ENCODE measurements around the gene COG4. TPM values are rescaled to one million over a fixed set of nuclear protein-coding genes. Genes with fewer than 3 reads are reported as not detected.
A peak's percentile ranks its signal among the peaks of the same experiment; 100 is the strongest.

Gene COG4
- total and polyA plus RNA-seq, 4 experiments from 2014 or later = 37.0 to 70.4 (median 67.7) TPM

- intact Hi-C loops (cut with micrococcal nuclease) = no loop called here
- CTCF ChIA-PET (ENCODE audit: partially characterized antibody) = no interaction called here
Observed at GRCh38 chr16:70568601-70569237, 45.4 kb upstream of the COG4 start.

GRCh38 chr16:70565053-70565452 is 41.7 kb upstream of the COG4 start:
- no peak overlapping the region for H3K27ac ChIP-seq (ENCODE audit: low read depth, low read length)
- ChIA-PET POLR2A (ENCODE audit: partially characterized antibody) (interaction anchor here (1.3 to 1.4 kb wide), 2 partner anchors 11 to 184 kb away, joined by 3 to 4 read pairs; no protein-coding TSS in a partner anchor), CTCF (ENCODE audit: partially characterized antibody) (interaction anchor here (1.0 kb wide), 1 partner anchor 41 kb away, joined by 3 read pairs; no protein-coding TSS in a partner anchor)
- intact Hi-C loops (cut with micrococcal nuclease) = no loop called here
- H3K4me1 Mint-ChIP-seq = peaks cover 0 to 3% (median 0%) of the 10 kb centered on the region in 4 donors
- no peak overlapping the region for H3K4me3 ChIP-seq (ENCODE audit: low read length in 2 of 2)
- H3K4me3 Mint-ChIP-seq = no peak overlapping the region
- H3K27me3 Mint-ChIP-seq = no peaks in the 10 kb centered on the region
- peaks cover 96% of the 10 kb centered on the region for H3K36me3 ChIP-seq (ENCODE audit: insufficient read depth, low read length)
- H3K9me3 ChIP-seq (ENCODE audit: control insufficient read depth in 1 of 2, low read length in 2 of 2) = no peaks in the 10 kb centered on the region
- H3K27ac Mint-ChIP-seq = peak overlapping the region in 1 of 7 donors; percentile 15
- H3K9me3 Mint-ChIP-seq = no peaks in the 10 kb centered on the region
- no peak for DNase-seq
- no peaks in the 10 kb centered on the region for H3K27me3 ChIP-seq (ENCODE audit: insufficient read depth, low read length)
- peaks cover 65 to 92% of the 10 kb centered on the region in 2 donors for H3K36me3 Mint-ChIP-seq
- H3K4me1 ChIP-seq (ENCODE audit: insufficient read depth, low read length) = no peaks in the 10 kb centered on the region

More at GRCh38 chr16:70568601-70569237, 45.4 kb upstream of the COG4 start:
- Mint-ChIP-seq H3K4me3 (no peak overlapping the region), H3K9me3 (no peaks in the 10 kb centered on the region), H3K27ac (peak overlapping the region in 2 of 7 donors; percentile 27 to 57), H3K27me3 (no peaks in the 10 kb centered on the region), H3K36me3 (peaks cover 64 to 92% of the 10 kb centered on the region in 2 donors), H3K4me1 (peaks cover 4 to 9% (median 7%) of the 10 kb centered on the region in 4 donors)
- H3K9me3 ChIP-seq (ENCODE audit: control insufficient read depth in 1 of 2, low read length in 2 of 2) = no peaks in the 10 kb centered on the region
- no peak overlapping the region for H3K4me3 ChIP-seq (ENCODE audit: low read length in 2 of 2)
- H3K27me3 ChIP-seq (ENCODE audit: insufficient read depth, low read length) = no peaks in the 10 kb centered on the region
- H3K4me1 ChIP-seq (ENCODE audit: insufficient read depth, low read length) = no peaks in the 10 kb centered on the region
- no peak for DNase-seq
- POLR2A ChIA-PET (ENCODE audit: partially characterized antibody) = no interaction called here
- no peak overlapping the region for H3K27ac ChIP-seq (ENCODE audit: low read depth, low read length)
- H3K36me3 ChIP-seq (ENCODE audit: insufficient read depth, low read length) = peaks cover 95% of the 10 kb centered on the region

GRCh38 chr16:70563636-70564035 is 40.3 kb upstream of the COG4 start:
- Mint-ChIP-seq H3K36me3 (peaks cover 62 to 86% of the 10 kb centered on the region in 2 donors), H3K9me3 (no peaks in the 10 kb centered on the region), H3K4me3 (no peak overlapping the region), H3K4me1 (peaks cover 0 to 3% (median 0%) of the 10 kb centered on the region in 4 donors), H3K27me3 (no peaks in the 10 kb centered on the region), H3K27ac (peak overlapping the region in 1 of 7 donors; percentile 30)
- intact Hi-C loops (cut with micrococcal nuclease) = no loop called here
- no peaks in the 10 kb centered on the region for H3K9me3 ChIP-seq (ENCODE audit: control insufficient read depth in 1 of 2, low read length in 2 of 2)
- H3K4me1 ChIP-seq (ENCODE audit: insufficient read depth, low read length) = no peaks in the 10 kb centered on the region
- H3K4me3 ChIP-seq (ENCODE audit: low read length in 2 of 2) = no peak overlapping the region
- ChIA-PET POLR2A (ENCODE audit: partially characterized antibody) (no interaction called here), CTCF (ENCODE audit: partially characterized antibody) (no interaction called here)
- DNase-seq = no peak
- H3K36me3 ChIP-seq (ENCODE audit: insufficient read depth, low read length) = peaks cover 89% of the 10 kb centered on the region
- no peaks in the 10 kb centered on the region for H3K27me3 ChIP-seq (ENCODE audit: insufficient read depth, low read length)
- no peak overlapping the region for H3K27ac ChIP-seq (ENCODE audit: low read depth, low read length)

GRCh38 chr16:70561623-70562022 is 38.3 kb upstream of the COG4 start:
- Histone ChIP-seq H3K9me3 (ENCODE audit: control insufficient read depth in 1 of 2, low read length in 2 of 2) (no peaks in the 10 kb centered on the region), H3K4me3 (ENCODE audit: low read length in 2 of 2) (no peak overlapping the region), H3K27ac (ENCODE audit: low read depth, low read length) (no peak overlapping the region), H3K27me3 (ENCODE audit: insufficient read depth, low read length) (no peaks in the 10 kb centered on the region), H3K36me3 (ENCODE audit: insufficient read depth, low read length) (peaks cover 89% of the 10 kb centered on the region), H3K4me1 (ENCODE audit: insufficient read depth, low read length) (no peaks in the 10 kb centered on the region)
- DNase-seq = no peak
- Mint-ChIP-seq H3K4me1 (peaks cover 0 to 3% (median 1%) of the 10 kb centered on the region in 4 donors), H3K27me3 (no peaks in the 10 kb centered on the region), H3K4me3 (no peak overlapping the region), H3K9me3 (no peaks in the 10 kb centered on the region), H3K36me3 (peaks cover 63 to 87% of the 10 kb centered on the region in 2 donors), H3K27ac (peak overlapping the region in 1 of 7 donors; percentile 61)
- intact Hi-C loops (cut with micrococcal nuclease) = no loop called here
- CTCF ChIA-PET (ENCODE audit: partially characterized antibody) = interaction anchor here (1.7 kb wide), 1 partner anchor 10 kb away, joined by 5 read pairs; no protein-coding TSS in a partner anchor
- POLR2A ChIA-PET (ENCODE audit: partially characterized antibody) = interaction anchor here (1.0 to 1.1 kb wide), 2 partner anchors 15 to 37 kb away, joined by 3 read pairs; no protein-coding TSS in a partner anchor

GRCh38 chr16:70556063-70556462 is 32.7 kb upstream of the COG4 start:
- peak overlapping the region in 4 of 7 donors; percentile 27 to 65 (median 38) for H3K27ac Mint-ChIP-seq
- H3K27me3 ChIP-seq (ENCODE audit: insufficient read depth, low read length) = no peaks in the 10 kb centered on the region
- no peak overlapping the region for H3K4me3 ChIP-seq (ENCODE audit: low read length in 2 of 2)
- H3K4me3 Mint-ChIP-seq = no peak overlapping the region
- peaks cover 75% of the 10 kb centered on the region for H3K36me3 ChIP-seq (ENCODE audit: insufficient read depth, low read length)
- H3K9me3 ChIP-seq (ENCODE audit: control insufficient read depth in 1 of 2, low read length in 2 of 2) = no peaks in the 10 kb centered on the region
- H3K27me3 Mint-ChIP-seq = no peaks in the 10 kb centered on the region
- H3K9me3 Mint-ChIP-seq = no peaks in the 10 kb centered on the region
- POLR2A ChIA-PET (ENCODE audit: partially characterized antibody) = no interaction called here
- H3K4me1 Mint-ChIP-seq = peaks cover 0 to 11% (median 6%) of the 10 kb centered on the region in 4 donors
- DNase-seq = no peak
- H3K4me1 ChIP-seq (ENCODE audit: insufficient read depth, low read length) = no peaks in the 10 kb centered on the region
- H3K36me3 Mint-ChIP-seq = peaks cover 56 to 87% of the 10 kb centered on the region in 2 donors
- no peak overlapping the region for H3K27ac ChIP-seq (ENCODE audit: low read depth, low read length)
- CTCF ChIA-PET (ENCODE audit: partially characterized antibody) = no interaction called here
- intact Hi-C loops (cut with micrococcal nuclease) = no loop called here

GRCh38 chr16:70553645-70554044 is 30.3 kb upstream of the COG4 start:
- Mint-ChIP-seq H3K27me3 (no peaks in the 10 kb centered on the region), H3K9me3 (no peaks in the 10 kb centered on the region), H3K4me1 (peaks cover 4 to 19% (median 13%) of the 10 kb centered on the region in 4 donors), H3K4me3 (no peak overlapping the region), H3K27ac (peak overlapping the region in 2 of 7 donors; percentile 42 to 44), H3K36me3 (peaks cover 63 to 90% of the 10 kb centered on the region in 2 donors)
- intact Hi-C loops (cut with micrococcal nuclease) = no loop called here
- Histone ChIP-seq H3K27me3 (ENCODE audit: insufficient read depth, low read length) (no peaks in the 10 kb centered on the region), H3K4me3 (ENCODE audit: low read length in 2 of 2) (no peak overlapping the region), H3K4me1 (ENCODE audit: insufficient read depth, low read length) (no peaks in the 10 kb centered on the region), H3K36me3 (ENCODE audit: insufficient read depth, low read length) (peaks cover 80% of the 10 kb centered on the region), H3K9me3 (ENCODE audit: control insufficient read depth in 1 of 2, low read length in 2 of 2) (no peaks in the 10 kb centered on the region), H3K27ac (ENCODE audit: low read depth, low read length) (no peak overlapping the region)
- DNase-seq = no peak
- ChIA-PET POLR2A (ENCODE audit: partially characterized antibody) (interaction anchor here (1.8 to 2.6 kb wide), 2 partner anchors 11 to 29 kb away, joined by 4 to 6 read pairs; no protein-coding TSS in a partner anchor), CTCF (ENCODE audit: partially characterized antibody) (no interaction called here)

- Histone ChIP-seq H3K27ac (ENCODE audit: low read depth, low read length) (no peak overlapping the region), H3K9me3 (ENCODE audit: control insufficient read depth in 1 of 2, low read length in 2 of 2) (no peaks in the 10 kb centered on the region), H3K4me3 (ENCODE audit: low read length in 2 of 2) (no peak overlapping the region), H3K27me3 (ENCODE audit: insufficient read depth, low read length) (no peaks in the 10 kb centered on the region), H3K36me3 (ENCODE audit: insufficient read depth, low read length) (peaks cover 80% of the 10 kb centered on the region), H3K4me1 (ENCODE audit: insufficient read depth, low read length) (no peaks in the 10 kb centered on the region)
- Mint-ChIP-seq H3K4me3 (no peak overlapping the region), H3K27ac (peak overlapping the region in 1 of 7 donors; percentile 62), H3K36me3 (peaks cover 68 to 91% of the 10 kb centered on the region in 2 donors), H3K27me3 (no peaks in the 10 kb centered on the region), H3K4me1 (peaks cover 4 to 28% (median 14%) of the 10 kb centered on the region in 4 donors), H3K9me3 (no peaks in the 10 kb centered on the region)
- CTCF ChIA-PET (ENCODE audit: partially characterized antibody) = no interaction called here
- POLR2A ChIA-PET (ENCODE audit: partially characterized antibody) = interaction anchor here (2.6 kb wide), 1 partner anchor 28 kb away, joined by 6 read pairs; no protein-coding TSS in a partner anchor
- intact Hi-C loops (cut with micrococcal nuclease) = no loop called here
- DNase-seq = no peak
Observed at GRCh38 chr16:70552675-70553074, 29.3 kb upstream of the COG4 start.

All from CD4-positive, alpha-beta memory T cell (primary cell).